GM12891 (cell line): ENCODE results near the gene TPI1.
"Not testable (repeated sequence)": the region's sequence is repeated elsewhere in the genome, so short reads cannot be mapped to it uniquely, and the experiment has no call there.

Experiments
- DNase-seq: peaks from one replicate; pipeline ENCODE4 v3.0.0; 2011; ENCODE audit warnings: low spot score; ENCODE audit not compliant: insufficient read length
- FAIRE-seq: peaks from 2 replicates; lab custom pipeline; 2011; peaks lifted over from hg19 to GRCh38; lab: Jason Lieb, UNC
- PAX5 ChIP-seq: IDR thresholded peaks from 2 replicates; pipeline ENCODE4 v1.6.1; 2011; ENCODE audit warnings: low read length, moderate library complexity, mild to moderate bottlenecking; ENCODE audit not compliant: insufficient read depth, severe bottlenecking
- POLR2A ChIP-seq: IDR thresholded peaks from 2 replicates; pipeline ENCODE4 v1.6.1; 2011; ENCODE audit warnings: low read depth, low read length, control low read depth
- POLR2AphosphoS5 ChIP-seq: IDR thresholded peaks from 2 replicates; pipeline ENCODE4 v1.6.1; 2011; ENCODE audit warnings: low read depth, low read length, control low read depth
- POU2F2 ChIP-seq: IDR thresholded peaks from 2 replicates; pipeline ENCODE4 v1.6.1; 2011; ENCODE audit warnings: low read depth, mild to moderate bottlenecking, control low read depth, low read length, moderate library complexity
- SPI1 ChIP-seq: IDR thresholded peaks from 2 replicates; pipeline ENCODE4 v1.6.1; 2011; ENCODE audit warnings: low read depth, low read length, control low read depth
- TAF1 ChIP-seq: IDR thresholded peaks from 2 replicates; pipeline ENCODE4 v1.6.1; 2011; ENCODE audit warnings: low read depth, low read length, control low read depth

The TPI1 gene

DNA sequence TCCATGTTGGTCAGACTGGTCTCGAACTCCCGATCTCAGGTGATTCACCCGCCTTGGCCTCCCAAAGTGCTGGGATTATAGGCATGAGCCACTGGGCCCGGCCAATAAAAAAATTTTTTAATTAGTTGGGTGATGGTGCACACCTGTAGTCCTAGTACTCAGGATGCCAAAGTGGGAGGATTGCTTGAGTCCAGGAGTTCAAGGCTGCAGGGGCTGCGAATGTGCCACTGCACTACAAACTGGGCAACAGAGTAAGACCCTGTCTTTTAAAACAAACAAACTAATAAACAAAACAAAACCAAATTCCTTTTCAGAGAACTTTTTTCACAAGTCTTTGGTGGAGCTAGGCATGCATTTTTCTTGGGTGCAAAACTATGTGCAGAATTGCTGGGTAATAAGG, 15.9 kb downstream of the TPI1 start:
- no peak for DNase-seq
- TF ChIP-seq POLR2A: no peak
- no peak for FAIRE-seq

DNA sequence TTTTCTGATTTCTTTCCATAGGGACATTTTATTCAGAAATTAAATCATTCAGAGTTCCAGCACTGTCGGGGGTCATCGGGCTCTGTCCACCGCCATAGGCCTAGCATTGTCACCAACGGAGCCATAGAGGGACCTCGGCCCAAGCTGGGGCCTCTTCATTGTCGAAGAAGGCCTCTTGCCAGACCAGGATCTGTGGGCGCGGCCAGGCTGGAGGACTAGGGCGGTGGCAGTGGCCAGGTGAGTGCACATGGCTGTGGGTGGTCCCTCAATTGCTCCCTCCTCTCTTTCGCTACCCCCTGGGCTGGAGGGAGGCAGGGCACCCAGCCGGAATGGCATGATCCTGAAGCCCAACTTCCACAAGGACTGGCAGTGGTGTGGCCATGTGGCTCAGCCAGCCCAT, 16.4 kb downstream of the TPI1 start:
- no peak for DNase-seq
- no peak for FAIRE-seq
- no peak for TF ChIP-seq SPI1
- TF ChIP-seq POU2F2: no peak
- TF ChIP-seq POLR2AphosphoS5: no peak
- TF ChIP-seq TAF1: no peak
- no peak for TF ChIP-seq PAX5
- TF ChIP-seq POLR2A: no peak

DNA sequence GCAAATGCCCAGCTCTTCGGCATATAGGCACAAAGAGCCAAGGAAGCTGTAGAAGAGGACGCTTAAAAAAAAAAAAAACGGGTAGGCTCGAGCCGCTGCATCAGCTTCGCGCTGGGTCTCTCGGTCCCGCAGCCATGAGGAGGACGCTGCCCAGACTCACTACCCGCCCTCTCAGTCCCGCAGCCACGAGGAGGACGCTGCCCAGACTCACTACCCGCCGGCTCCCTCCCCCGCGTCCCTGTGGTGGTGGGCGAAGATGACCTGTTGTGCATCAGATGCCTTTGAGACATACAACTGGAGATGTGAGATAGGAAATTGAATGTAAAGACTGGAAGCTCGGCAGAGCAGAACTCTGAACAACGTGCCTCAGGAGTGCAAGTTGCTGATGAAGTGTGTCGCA, 17.2 kb downstream of the TPI1 start:
- no peak for TF ChIP-seq POLR2AphosphoS5
- no peak for TF ChIP-seq TAF1
- no peak for TF ChIP-seq PAX5
- FAIRE-seq (no peak), DNase-seq (no peak)

DNA sequence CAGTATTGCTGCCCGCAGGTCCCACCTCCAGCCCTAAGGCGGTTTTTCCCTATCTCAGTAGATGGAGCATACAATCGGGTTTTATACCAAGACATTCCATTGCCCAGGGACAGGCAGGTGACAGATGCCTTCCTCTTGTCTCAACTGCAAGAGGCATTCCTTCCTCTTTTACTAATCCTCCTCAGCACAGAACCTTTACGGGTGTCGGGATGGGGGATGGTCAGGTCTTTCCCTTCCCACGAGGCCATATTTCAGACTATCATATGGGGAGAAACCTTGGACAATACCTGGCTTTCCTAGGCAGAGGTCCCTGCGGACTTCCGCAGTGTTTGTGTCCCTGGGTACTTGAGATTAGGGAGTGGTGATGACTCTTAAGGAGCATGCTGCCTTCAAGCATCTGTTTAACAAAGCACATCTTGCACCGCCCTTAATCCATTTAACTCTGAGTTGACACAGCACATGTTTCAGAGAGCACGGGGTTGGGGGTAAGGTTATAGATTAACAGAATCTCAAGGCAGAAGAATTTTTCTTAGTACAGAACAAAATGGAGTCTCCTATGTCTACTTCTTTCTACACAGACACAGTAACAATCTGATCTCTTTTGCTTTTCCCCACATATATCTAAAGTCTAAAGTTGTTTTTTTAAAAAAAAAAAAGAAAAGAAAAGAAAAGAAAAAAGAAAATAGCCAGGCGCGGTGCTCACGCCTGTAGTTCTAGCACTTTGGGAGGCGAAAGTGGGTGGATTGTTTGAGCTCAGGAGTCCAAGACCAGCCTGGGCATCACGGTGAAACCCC, 19.1 kb downstream of the TPI1 start:
- FAIRE-seq, DNase-seq: not testable (repeated sequence)

DNA sequence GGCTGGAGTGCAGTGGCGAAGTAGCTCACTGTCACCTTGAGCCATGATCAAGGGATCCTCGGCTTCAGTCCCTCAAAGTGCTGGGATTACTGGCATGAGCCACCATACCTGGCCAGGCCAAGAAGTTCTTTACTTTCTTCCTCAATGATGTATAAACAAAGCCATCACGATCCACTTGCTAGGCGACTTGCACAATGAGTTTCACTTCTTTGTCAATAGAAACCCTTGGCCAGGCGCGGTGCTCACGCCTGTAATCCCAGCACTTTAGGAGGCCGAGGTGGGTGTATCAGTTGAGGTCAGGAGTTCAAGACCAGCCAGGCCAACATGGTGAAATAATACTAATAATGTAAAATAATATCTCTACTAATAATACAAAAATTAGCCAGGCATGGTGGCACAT, 20.1 kb downstream of the TPI1 start:
- FAIRE-seq (no peak), DNase-seq (no peak)
- no peak for TF ChIP-seq POLR2AphosphoS5
- TF ChIP-seq POU2F2: no peak
- TF ChIP-seq PAX5: no peak
- TF ChIP-seq TAF1: no peak
- TF ChIP-seq SPI1: no peak
- TF ChIP-seq POLR2A: no peak

DNA sequence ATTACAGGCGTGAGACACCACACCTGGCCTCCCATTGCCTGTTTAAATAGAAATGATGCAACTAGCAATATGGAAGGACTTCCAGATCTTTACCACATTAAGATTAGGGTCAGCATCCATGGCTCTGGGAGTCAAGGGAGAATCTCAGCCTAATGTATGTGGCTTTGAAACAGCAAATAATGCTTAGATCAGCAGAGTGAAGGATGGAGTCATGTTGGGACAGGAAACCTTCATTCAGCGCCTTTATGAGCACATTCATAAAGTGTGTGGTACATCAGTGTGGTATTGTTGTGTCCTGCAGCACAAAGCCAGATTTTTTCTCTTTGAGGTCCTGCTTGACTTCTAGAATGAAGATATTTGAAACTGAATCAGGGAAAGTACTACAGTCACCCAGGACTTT, 21.0 kb downstream of the TPI1 start:
- TF ChIP-seq POU2F2 (no peak), POLR2AphosphoS5 (no peak), TAF1 (no peak), SPI1 (no peak), PAX5 (no peak), POLR2A (no peak)
- FAIRE-seq (no peak), DNase-seq (no peak)

DNA sequence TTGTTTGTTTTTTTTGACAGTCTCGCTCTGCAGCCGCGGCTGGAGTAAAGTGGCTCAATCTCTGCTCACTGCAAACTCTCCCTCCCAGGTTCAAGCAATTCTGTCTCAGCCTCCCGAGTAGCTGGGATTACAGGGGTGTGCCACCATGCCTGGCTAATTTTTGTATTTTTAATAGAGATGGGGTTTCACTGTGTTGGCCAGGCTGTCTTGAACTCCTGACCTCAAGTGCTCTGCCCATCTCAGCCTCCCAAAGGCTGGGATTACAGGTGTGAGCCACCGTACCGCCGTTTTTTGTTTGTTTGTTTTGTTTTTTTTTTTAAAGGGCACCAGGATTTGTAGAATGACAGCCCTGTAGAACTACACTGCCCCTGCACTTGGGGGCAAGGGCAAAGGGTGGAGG, 21.5 kb downstream of the TPI1 start:
- not testable (repeated sequence) for FAIRE-seq, DNase-seq

DNA sequence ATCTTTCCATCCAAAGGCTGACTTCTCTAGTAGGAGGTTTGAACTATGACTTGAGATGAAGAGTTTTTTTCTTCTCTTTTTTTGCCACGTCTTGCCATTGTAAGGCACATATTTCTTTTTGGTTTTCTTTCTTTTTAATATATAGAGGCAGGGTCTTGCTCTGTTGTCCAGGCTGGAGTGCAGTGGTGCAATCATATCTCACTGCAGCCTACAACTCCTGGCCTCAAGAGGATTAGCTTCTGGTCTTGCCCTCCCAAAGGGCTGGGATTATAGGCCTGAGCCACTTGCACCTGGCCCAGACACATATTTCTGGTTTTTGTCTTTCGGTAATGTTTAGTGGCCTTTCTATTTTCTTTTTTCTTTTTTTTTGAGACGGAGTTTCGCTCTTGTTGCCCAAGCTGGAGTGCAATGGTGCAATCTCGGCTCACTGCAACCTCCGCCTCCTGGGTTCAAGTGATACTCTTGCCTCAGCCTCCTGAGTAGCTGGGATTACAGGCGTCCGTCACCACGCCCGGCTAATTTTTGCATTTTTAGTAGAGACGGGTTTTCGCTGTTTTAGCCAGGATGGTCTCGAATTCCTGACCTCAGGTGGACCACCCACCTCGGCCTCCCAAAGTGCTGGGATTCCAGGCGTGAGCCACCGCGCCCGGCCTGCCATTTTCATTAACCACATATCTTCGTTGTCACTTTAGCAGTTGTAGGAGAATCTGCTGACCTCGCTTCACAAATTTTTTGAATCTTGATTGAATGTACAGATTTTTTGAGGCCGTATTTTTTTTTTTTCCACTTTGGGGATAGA, 22.6 kb downstream of the TPI1 start:
- DNase-seq, FAIRE-seq: not testable (repeated sequence)

DNA sequence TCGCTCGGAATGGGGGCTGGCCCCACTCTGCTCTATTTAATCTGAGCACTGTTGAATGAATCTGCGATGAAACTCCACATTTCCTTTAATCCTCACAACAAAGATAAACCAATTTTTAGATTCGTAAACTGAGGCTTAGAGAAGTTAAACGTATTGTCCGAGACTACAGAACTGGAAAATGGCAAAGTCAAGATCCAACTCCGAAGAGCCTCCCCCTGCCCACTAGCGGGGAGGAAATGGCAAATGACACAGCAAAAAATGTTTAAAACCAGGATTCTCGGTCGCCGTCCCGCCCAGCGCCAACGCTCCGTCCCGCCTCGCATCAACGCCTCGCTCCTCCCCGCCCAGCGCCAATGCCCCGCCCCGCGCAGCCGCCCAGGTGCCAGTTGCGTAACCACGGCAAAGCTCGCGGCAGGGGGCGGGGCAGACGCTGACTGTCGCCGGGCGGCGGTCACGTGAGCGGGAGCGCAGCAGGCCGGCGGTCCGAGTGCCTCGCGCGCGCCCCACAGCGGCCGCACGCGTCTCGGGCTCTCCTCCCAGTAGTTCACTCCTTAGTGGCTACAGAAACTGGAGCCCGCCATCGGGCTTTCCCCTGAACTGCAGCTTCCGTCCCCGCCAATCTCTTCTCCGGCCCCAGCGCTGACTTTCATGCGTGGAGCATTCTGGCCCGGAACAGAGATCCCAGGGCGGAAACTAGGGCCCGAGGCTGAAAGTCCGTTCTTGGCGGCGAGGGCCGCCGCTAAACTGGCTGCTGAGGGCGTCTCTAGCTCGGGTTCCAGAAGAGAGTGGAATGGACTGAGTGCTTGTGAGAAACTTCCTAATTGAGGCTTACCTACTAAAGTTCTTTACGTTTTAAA, 23.7 kb downstream of the TPI1 start:
- DNase-seq: peak; percentile 94
- peak; percentile 99 for FAIRE-seq
- TF ChIP-seq PAX5: peak; percentile 59
- no peak for TF ChIP-seq POU2F2
- no peak for TF ChIP-seq POLR2AphosphoS5
- TF ChIP-seq POLR2A: peak; percentile 46; the same call in 1 of the 2 replicates
- peak; percentile 79; the same call in 1 of the 2 replicates for TF ChIP-seq TAF1
- 0 out of 2 replicates have a peak, but pooled peaks have one; percentile 16 for TF ChIP-seq SPI1

DNA sequence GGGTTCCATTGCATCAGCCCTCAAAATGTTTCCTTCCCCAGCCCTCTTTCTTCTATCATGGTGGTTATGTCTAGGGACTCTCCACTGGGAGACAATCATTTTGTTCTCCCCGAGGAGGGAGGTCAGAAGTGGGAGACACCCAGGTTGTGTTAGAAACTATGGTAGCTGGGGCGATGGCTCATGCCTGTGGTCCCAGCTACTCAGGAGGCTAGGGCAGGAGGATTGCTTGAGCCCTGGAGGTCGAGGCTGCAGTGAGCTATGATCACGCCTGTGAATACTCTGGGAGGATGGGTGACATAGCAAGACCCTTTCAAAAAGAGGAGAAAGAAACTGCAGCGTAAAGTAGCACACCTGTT, 24.3 kb downstream of the TPI1 start:
- peak; percentile 20 for FAIRE-seq
- DNase-seq: no peak
- no peak for TF ChIP-seq PAX5
- TF ChIP-seq POLR2AphosphoS5: no peak
- TF ChIP-seq POLR2A: no peak
- no peak for TF ChIP-seq SPI1
- TF ChIP-seq TAF1: no peak
- no peak for TF ChIP-seq POU2F2

DNA sequence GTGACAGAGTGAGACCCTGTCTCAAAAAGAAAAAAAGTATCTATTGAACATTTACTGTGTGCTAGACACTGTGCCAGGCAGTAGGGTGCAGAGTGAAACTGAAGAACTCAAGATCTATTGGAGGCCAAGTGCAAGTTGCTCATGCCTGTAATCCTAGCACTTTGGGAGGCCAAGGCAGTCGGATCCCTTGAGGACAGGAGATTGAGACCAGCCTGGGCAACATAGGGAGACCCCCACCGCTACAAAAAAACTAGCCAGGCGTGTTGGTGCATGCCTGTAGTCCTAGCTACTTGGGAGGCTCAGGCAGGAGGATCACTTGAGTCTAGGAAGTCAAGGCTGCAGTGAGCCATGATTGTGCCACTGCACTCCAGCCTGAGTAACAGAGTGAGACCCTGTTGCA, 25.4 kb downstream of the TPI1 start:
- DNase-seq: not testable (repeated sequence)

More for the DNA sequence above, 25.4 kb downstream of the TPI1 start:
- peak; percentile 66 for FAIRE-seq
